PC-9 (cell line): ENCODE results near the gene NFKB1. TPM values are rescaled to one million over a fixed set of nuclear protein-coding genes. Genes with fewer than 3 reads are reported as not detected.

Source experiments
- BruUV-seq: library from RNA; stranded (reverse); fragments of 400-500 nt; replicated peaks from 2 replicates; lab custom pipeline; 2021; lab: Mats Ljungman, UMichigan
- CTCF ChIA-PET: fragments of 300-600 bp; sonication (Branson Sonifier 250); formaldehyde crosslinking; loops from one replicate; lab custom pipeline; 2022; ENCODE audit warnings: antibody characterized with exemption; lab: Charles Lee
- POLR2A ChIA-PET: fragments of 300-600 bp; sonication (Branson Sonifier 250); formaldehyde crosslinking; loops from one replicate; lab custom pipeline; 2022; ENCODE audit warnings: antibody characterized with exemption; ENCODE audit not compliant: unreplicated experiment; lab: Charles Lee
- DNase-seq, 2 experiments: peaks; one replicate each; pipeline versions ENCODE4 v3.0.0 to v3.0.0-alpha.2; 2015 to 2022; ENCODE audit warnings: mixed read lengths in 1 of 2
- H2AFZ ChIP-seq: fragments of 200-600 bp; sonication (generic); 2 replicates; pipeline ENCODE4 v1.8.1; 2017; ENCODE audit warnings: antibody characterized with exemption
- H3F3A ChIP-seq: fragments of 200-600 bp; sonication (generic); 2 replicates; pipeline ENCODE4 v1.8.1; 2017; ENCODE audit warnings: antibody characterized with exemption, mild to moderate bottlenecking, low read depth; ENCODE audit not compliant: insufficient read depth
- H3K27ac ChIP-seq: fragments of 200-600 bp; sonication (generic); 2 replicates; pipeline ENCODE4 v1.6.1; 2016; ENCODE audit warnings: mixed run types
- H3K27me3 ChIP-seq: fragments of 200-600 bp; sonication (generic); 2 replicates; pipeline ENCODE4 v1.6.1; 2016; ENCODE audit warnings: low read depth, mixed run types; ENCODE audit not compliant: insufficient read depth
- H3K36me3 ChIP-seq: fragments of 200-600 bp; sonication (generic); 2 replicates; pipeline ENCODE4 v1.6.1; 2016; ENCODE audit warnings: low read depth, mixed run types
- H3K4me1 ChIP-seq: fragments of 200-600 bp; sonication (generic); replicated peaks from 2 replicates; pipeline ENCODE4 v1.6.1; 2016; ENCODE audit warnings: mixed run types; ENCODE audit not compliant: insufficient read depth
- H3K4me2 ChIP-seq: fragments of 200-600 bp; sonication (generic); 2 replicates; pipeline ENCODE4 v1.6.1; 2017; ENCODE audit warnings: mixed run types
- H3K4me3 ChIP-seq: fragments of 200-600 bp; sonication (generic); 2 replicates; pipeline ENCODE4 v1.6.1; 2016; ENCODE audit warnings: mixed run types
- H3K79me2 ChIP-seq: fragments of 200-600 bp; sonication (generic); 2 replicates; pipeline ENCODE4 v1.6.1; 2017; ENCODE audit warnings: low read depth, mixed run types
- H3K9me2 ChIP-seq: fragments of 200-600 bp; sonication (generic); 2 replicates; pipeline ENCODE4 v1.8.1; 2017; ENCODE audit warnings: mild to moderate bottlenecking; ENCODE audit not compliant: insufficient read depth
- H3K9me3 ChIP-seq: fragments of 200-600 bp; sonication (generic); 2 replicates; pipeline ENCODE4 v1.8.1; 2016; ENCODE audit warnings: low read depth; ENCODE audit not compliant: insufficient read depth
- H4K20me1 ChIP-seq: fragments of 200-600 bp; sonication (generic); 2 replicates; pipeline ENCODE4 v1.8.1; 2017; ENCODE audit not compliant: insufficient read depth
- CTCF ChIP-seq: fragments of 200-600 bp; sonication (generic); conservative IDR thresholded peaks from 2 replicates; pipeline ENCODE4 v1.6.1; 2017; ENCODE audit warnings: mixed run types, antibody characterized with exemption, mild to moderate bottlenecking, moderate library complexity
- EZH2 ChIP-seq: fragments of 200-600 bp; sonication (generic); IDR thresholded peaks from 2 replicates; pipeline ENCODE4 v1.8.0; 2017; ENCODE audit warnings: antibody characterized with exemption, low read depth
- intact Hi-C: fragments of 100-400 bp; cut with micrococcal nuclease; formaldehyde crosslinking; loops from one replicate; pipeline ENCODE4 v1.10.0; 2022; ENCODE audit not compliant: unreplicated experiment
- total RNA-seq: library from RNA; stranded (reverse); gene quantifications from 2 replicates; pipeline ENCODE4 v1.2.3, GENCODE V29; 2021

NFKB1 gene
- total RNA-seq, 1 experiment from 2014 or later: 11.6 TPM

GRCh38 chr4:102501447-102501696, 213 bp downstream of the NFKB1 start:
- Histone ChIP-seq H3K9me2 (no peaks in the 10 kb centered on the region), H3F3A (peaks cover 10% of the 10 kb centered on the region; the same call in 1 of the 2 replicates), H3K79me2 (peaks cover 49% of the 10 kb centered on the region), H3K27ac (peak overlapping the region; percentile 82), H2AFZ (peak overlapping the region; percentile 81; the same call in 1 of the 2 replicates), H3K27me3 (no peaks in the 10 kb centered on the region), H3K9me3 (no peaks in the 10 kb centered on the region), H3K4me2 (peak overlapping the region; percentile 87; the same call in 1 of the 2 replicates), H4K20me1 (no peaks in the 10 kb centered on the region), H3K4me3 (peak overlapping the region; percentile 80), H3K4me1 (peaks cover 34% of the 10 kb centered on the region), H3K36me3 (no peaks in the 10 kb centered on the region)
- DNase-seq: no peak
- no peak for TF ChIP-seq EZH2
- TF ChIP-seq CTCF: no peak
- intact Hi-C loops: loop anchor here (2.0 to 5.0 kb wide), 3 partner anchors 91 to 517 kb away; partner anchors contain the start of genes CISD2 and SLC9B1
- no TSS peak for BruUV-seq
- POLR2A ChIA-PET: no interaction called here
- CTCF ChIA-PET: no interaction called here

GRCh38 chr4:102502543-102502818, 1.3 kb downstream of the NFKB1 start:
- CTCF ChIA-PET: interaction anchor here (0.6 kb wide), 1 partner anchor 323 kb away, joined by 3 read pairs; no protein-coding TSS in a partner anchor

GRCh38 chr4:102503301-102503746, 2.2 kb downstream of the NFKB1 start:
- H3K79me2 ChIP-seq: peaks cover 60% of the 10 kb centered on the region
- H3K36me3 ChIP-seq: no peaks in the 10 kb centered on the region
- H3K27me3 ChIP-seq: no peaks in the 10 kb centered on the region
- CTCF ChIA-PET: no interaction called here
- no peaks in the 10 kb centered on the region for H3K9me2 ChIP-seq
- POLR2A ChIA-PET: no interaction called here
- no TSS peak for BruUV-seq
- no peaks in the 10 kb centered on the region for H3K9me3 ChIP-seq
- TF ChIP-seq EZH2: no peak
- TF ChIP-seq CTCF: no peak
- H2AFZ ChIP-seq: peak overlapping the region; percentile 69
- H3K27ac ChIP-seq: peak overlapping the region; percentile 82; the same call in 1 of the 2 replicates
- peak overlapping the region; percentile 87 for H3K4me2 ChIP-seq
- H3K4me1 ChIP-seq: peaks cover 34% of the 10 kb centered on the region
- H4K20me1 ChIP-seq: no peaks in the 10 kb centered on the region
- DNase-seq: no peak
- intact Hi-C loops: loop anchor here (5.0 kb wide), 1 partner anchor 89 kb away; no protein-coding TSS in a partner anchor
- peak overlapping the region; percentile 80 for H3K4me3 ChIP-seq
- H3F3A ChIP-seq: peaks cover 10% of the 10 kb centered on the region; the same call in 1 of the 2 replicates

More at GRCh38 chr4:102502543-102502818, 1.3 kb downstream of the NFKB1 start:
- H3K79me2 ChIP-seq: peaks cover 52% of the 10 kb centered on the region
- peak overlapping the region; percentile 48; the same call in 1 of the 2 replicates for H2AFZ ChIP-seq
- POLR2A ChIA-PET: interaction anchor here (0.7 kb wide), 1 partner anchor 116 kb away, joined by 4 read pairs; no protein-coding TSS in a partner anchor
- no TSS peak for BruUV-seq
- no peak for DNase-seq
- no peaks in the 10 kb centered on the region for H3K9me3 ChIP-seq
- no peaks in the 10 kb centered on the region for H4K20me1 ChIP-seq
- intact Hi-C loops: loop anchor here (5.0 kb wide), 1 partner anchor 90 kb away; no protein-coding TSS in a partner anchor
- peak overlapping the region; percentile 82 for H3K27ac ChIP-seq
- H3F3A ChIP-seq: peaks cover 10% of the 10 kb centered on the region; the same call in 1 of the 2 replicates
- no peak for TF ChIP-seq EZH2
- TF ChIP-seq CTCF: no peak
- H3K36me3 ChIP-seq: no peaks in the 10 kb centered on the region
- H3K27me3 ChIP-seq: no peaks in the 10 kb centered on the region
- peak overlapping the region; percentile 87 for H3K4me2 ChIP-seq
- peak overlapping the region; percentile 80 for H3K4me3 ChIP-seq
- no peaks in the 10 kb centered on the region for H3K9me2 ChIP-seq
- peaks cover 34% of the 10 kb centered on the region for H3K4me1 ChIP-seq
